Measurements from ENCODE around the gene DRC7. TPM values are rescaled to one million over a fixed set of nuclear protein-coding genes. Genes with fewer than 3 reads are reported as not detected.

The DRC7 gene
- total RNA-seq, 1 experiment from 2014 or later: 0.85 TPM

DNA sequence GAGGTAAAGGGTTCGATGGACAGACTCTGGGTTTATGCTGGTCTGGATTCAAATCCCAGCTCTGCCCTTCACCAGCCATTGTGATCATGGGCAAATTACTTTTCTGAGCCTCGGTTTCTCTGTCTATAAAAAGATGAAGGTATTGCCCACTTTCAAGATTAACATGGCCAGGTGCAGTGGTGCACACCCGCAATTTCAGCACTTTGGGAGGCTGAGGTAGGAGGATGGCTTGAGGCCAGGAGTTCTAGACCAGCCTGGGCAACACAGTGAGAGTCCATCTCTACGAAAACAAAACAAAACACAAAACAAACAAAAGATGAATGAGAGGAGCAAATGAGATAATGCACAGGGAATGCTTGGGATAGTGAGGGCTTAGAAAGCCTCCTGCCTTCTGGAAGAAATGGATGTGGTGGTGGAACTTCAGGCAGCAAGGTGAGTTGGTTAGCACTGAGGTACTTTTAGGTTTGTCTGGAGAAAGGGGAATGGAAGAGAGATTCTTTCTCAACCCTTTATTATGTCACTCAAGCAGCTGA lies 18.0 kb upstream of the DRC7 start:
- DNase-seq: no peak
- Histone ChIP-seq H3K9me2 (ENCODE audit: insufficient read depth) (no peaks in the 10 kb centered on the region), H3K27me3 (ENCODE audit: insufficient read depth, low read depth) (no peaks in the 10 kb centered on the region), H3F3A (ENCODE audit: insufficient read depth, low read depth) (peaks cover 15% of the 10 kb centered on the region; the same call in 1 of the 2 replicates), H3K27ac (no peak overlapping the region), H3K4me1 (replicated peaks; ENCODE audit: insufficient read depth) (peaks cover 11% of the 10 kb centered on the region), H3K36me3 (ENCODE audit: low read depth) (no peaks in the 10 kb centered on the region), H3K79me2 (ENCODE audit: low read depth) (no peaks in the 10 kb centered on the region), H2AFZ (no peak overlapping the region), H4K20me1 (ENCODE audit: insufficient read depth) (no peaks in the 10 kb centered on the region), H3K4me3 (no peak overlapping the region), H3K4me2 (no peak overlapping the region), H3K9me3 (ENCODE audit: insufficient read depth, low read depth) (no peaks in the 10 kb centered on the region)
- no TSS peak for BruUV-seq (replicated peaks)
- TF ChIP-seq CTCF (conservative IDR thresholded peaks at IDR 0.05) (no peak), EZH2 (IDR thresholded peaks at IDR 0.05; ENCODE audit: low read depth) (no peak)
- intact Hi-C loops (cut with micrococcal nuclease; ENCODE audit: unreplicated experiment): no loop called here
- CTCF ChIA-PET: no interaction called here
- POLR2A ChIA-PET (ENCODE audit: unreplicated experiment): no interaction called here

DNA sequence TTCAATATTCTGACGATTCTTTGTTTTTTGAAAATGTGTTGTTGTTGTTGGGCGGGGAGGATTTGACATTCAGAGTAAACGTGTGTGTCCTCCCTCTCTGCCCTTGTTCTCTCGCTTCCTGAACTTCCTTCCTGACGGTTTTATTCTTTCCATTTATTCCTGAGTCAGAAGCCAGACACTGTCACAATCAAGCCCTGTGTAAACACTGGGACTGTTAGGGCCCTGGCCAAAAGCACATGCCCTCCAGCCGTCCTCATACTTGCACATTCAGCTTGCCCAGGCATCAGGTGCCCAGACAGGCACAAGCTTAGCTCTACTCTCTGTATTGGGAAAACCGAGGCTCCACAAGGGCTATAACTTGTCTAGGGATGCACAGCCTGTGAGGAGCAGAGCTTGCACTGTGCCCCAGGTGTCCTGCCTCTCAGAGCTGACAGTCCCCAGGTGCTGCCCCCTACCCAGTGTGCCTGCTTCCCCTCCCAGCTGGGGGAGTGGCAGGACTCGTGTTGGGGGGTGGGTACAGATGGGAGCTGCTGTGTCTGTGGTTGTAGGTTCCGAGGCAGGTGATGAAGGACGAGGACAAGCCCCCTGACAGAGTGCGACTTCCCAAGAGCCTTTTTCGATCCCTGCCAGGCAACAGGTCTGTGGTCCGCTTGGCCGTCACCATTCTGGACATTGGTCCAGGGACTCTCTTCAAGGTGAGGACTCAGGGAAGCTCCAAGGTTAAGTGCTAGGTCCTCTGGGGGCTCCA lies 16.8 kb upstream of the DRC7 start:
- peaks cover 11% of the 10 kb centered on the region for H3K4me1 ChIP-seq (replicated peaks; ENCODE audit: insufficient read depth)
- H3K4me3 ChIP-seq: no peak overlapping the region
- POLR2A ChIA-PET (ENCODE audit: unreplicated experiment): no interaction called here
- H3K9me3 ChIP-seq (ENCODE audit: insufficient read depth, low read depth): no peaks in the 10 kb centered on the region
- peaks cover 15% of the 10 kb centered on the region; the same call in 1 of the 2 replicates for H3F3A ChIP-seq (ENCODE audit: insufficient read depth, low read depth)
- H3K4me2 ChIP-seq: peak overlapping the region; percentile 29
- no peaks in the 10 kb centered on the region for H3K27me3 ChIP-seq (ENCODE audit: insufficient read depth, low read depth)
- no peak overlapping the region for H2AFZ ChIP-seq
- H4K20me1 ChIP-seq (ENCODE audit: insufficient read depth): no peaks in the 10 kb centered on the region
- H3K79me2 ChIP-seq (ENCODE audit: low read depth): no peaks in the 10 kb centered on the region
- intact Hi-C loops (cut with micrococcal nuclease; ENCODE audit: unreplicated experiment): no loop called here
- no peaks in the 10 kb centered on the region for H3K9me2 ChIP-seq (ENCODE audit: insufficient read depth)
- H3K36me3 ChIP-seq (ENCODE audit: low read depth): no peaks in the 10 kb centered on the region
- no TSS peak for BruUV-seq (replicated peaks)
- CTCF ChIA-PET: no interaction called here
- peak; percentile 33 to 69 for DNase-seq
- TF ChIP-seq CTCF (conservative IDR thresholded peaks at IDR 0.05): no peak
- TF ChIP-seq EZH2 (IDR thresholded peaks at IDR 0.05; ENCODE audit: low read depth): no peak
- H3K27ac ChIP-seq: no peak overlapping the region

GRCh38 chr16:57679016-57679415 lies 15.6 kb upstream of the DRC7 start:
- Histone ChIP-seq H3F3A (ENCODE audit: insufficient read depth, low read depth) (peaks cover 15% of the 10 kb centered on the region; the same call in 1 of the 2 replicates), H4K20me1 (ENCODE audit: insufficient read depth) (no peaks in the 10 kb centered on the region), H3K36me3 (ENCODE audit: low read depth) (no peaks in the 10 kb centered on the region), H3K9me2 (ENCODE audit: insufficient read depth) (no peaks in the 10 kb centered on the region), H2AFZ (no peak overlapping the region), H3K79me2 (ENCODE audit: low read depth) (no peaks in the 10 kb centered on the region), H3K4me2 (no peak overlapping the region), H3K27me3 (ENCODE audit: insufficient read depth, low read depth) (no peaks in the 10 kb centered on the region), H3K9me3 (ENCODE audit: insufficient read depth, low read depth) (no peaks in the 10 kb centered on the region), H3K4me3 (no peak overlapping the region), H3K4me1 (replicated peaks; ENCODE audit: insufficient read depth) (peaks cover 11% of the 10 kb centered on the region), H3K27ac (no peak overlapping the region)
- TF ChIP-seq EZH2 (IDR thresholded peaks at IDR 0.05; ENCODE audit: low read depth) (no peak), CTCF (conservative IDR thresholded peaks at IDR 0.05) (no peak)
- intact Hi-C loops (cut with micrococcal nuclease; ENCODE audit: unreplicated experiment): no loop called here
- ChIA-PET CTCF (no interaction called here), POLR2A (ENCODE audit: unreplicated experiment) (interaction anchor here (0.6 kb wide), 1 partner anchor 172 kb away, joined by 3 read pairs; no protein-coding TSS in a partner anchor)
- no TSS peak for BruUV-seq (replicated peaks)
- DNase-seq: no peak
